Mesenchymal stem cell (in vitro differentiated cells and primary cell): ENCODE measurements around the gene OMG.
A peak's percentile ranks its signal among the peaks of the same experiment; 100 is the strongest.
"Not testable (repeated sequence)": the region's sequence is repeated elsewhere in the genome, so short reads cannot be mapped to it uniquely, and the experiment has no call there.

Experiments used
- DNase-seq: peaks from one replicate; pipeline ENCODE4 v3.0.0-alpha.2; 2013
- H2AFZ ChIP-seq: one replicate; pipeline ENCODE4 v1.6.1; 2013; ENCODE audit warnings: low read depth, mild to moderate bottlenecking, control low read depth, inconsistent platforms, low read length, moderate library complexity
- H2AK5ac ChIP-seq: 2 replicates; pipeline ENCODE4 v1.6.1; 2013; ENCODE audit warnings: low read length, moderate library complexity, mild to moderate bottlenecking, inconsistent platforms; ENCODE audit not compliant: severe bottlenecking
- H2BK120ac ChIP-seq: one replicate; pipeline ENCODE4 v1.6.1; 2013; ENCODE audit warnings: low read depth, mild to moderate bottlenecking, inconsistent platforms, low read length, moderate library complexity
- H2BK12ac ChIP-seq, 2 experiments: one replicate each; pipeline ENCODE4 v1.6.1; 2013; ENCODE audit warnings: inconsistent platforms in 2 of 2, low read length in 2 of 2, mild to moderate bottlenecking in 2 of 2, moderate library complexity in 2 of 2, control low read depth in 1 of 2
- H2BK15ac ChIP-seq: one replicate; pipeline ENCODE4 v1.6.1; 2013; ENCODE audit warnings: mild to moderate bottlenecking, low read depth, inconsistent platforms; ENCODE audit not compliant: poor library complexity, severe bottlenecking
- H2BK5ac ChIP-seq: 2 replicates; pipeline ENCODE4 v1.6.1; 2013; ENCODE audit warnings: low read depth, mild to moderate bottlenecking, low read length, control low read depth, inconsistent platforms; ENCODE audit not compliant: poor library complexity, severe bottlenecking
- H3K14ac ChIP-seq, 2 experiments: one replicate each; pipeline ENCODE4 v1.6.1; 2013; ENCODE audit warnings: inconsistent platforms in 2 of 2, low read length in 2 of 2, control low read depth in 1 of 2, mild to moderate bottlenecking in 1 of 2, moderate library complexity in 1 of 2
- H3K18ac ChIP-seq, 2 experiments: one replicate each; pipeline ENCODE4 v1.6.1; 2013; ENCODE audit warnings: inconsistent platforms in 2 of 2, low read length in 2 of 2, control low read depth in 1 of 2, low read depth in 1 of 2, mild to moderate bottlenecking in 1 of 2
- H3K23ac ChIP-seq, 2 experiments: one replicate each; pipeline ENCODE4 v1.6.1; 2013; ENCODE audit warnings: inconsistent platforms in 2 of 2, low read length in 2 of 2, mild to moderate bottlenecking in 2 of 2, moderate library complexity in 2 of 2, control low read depth in 1 of 2
- H3K27ac ChIP-seq: 2 replicates; pipeline ENCODE4 v1.5.1; 2013; ENCODE audit warnings: mild to moderate bottlenecking, moderate library complexity, low read length, control low read depth, inconsistent platforms; ENCODE audit not compliant: poor library complexity, severe bottlenecking
- H3K27me3 ChIP-seq, 2 experiments: 2 replicates each; pipeline versions ENCODE4 v1.6.1 to v1.7.0; 2013; ENCODE audit warnings: low read length in 2 of 2, mild to moderate bottlenecking in 2 of 2, moderate library complexity in 2 of 2, control low read depth in 1 of 2, inconsistent platforms in 1 of 2; ENCODE audit not compliant: control insufficient read depth in 1 of 2, insufficient read depth in 1 of 2
- H3K36me3 ChIP-seq, 2 experiments: 2 replicates each; pipeline versions ENCODE4 v1.6.1 to v1.7.0; 2013; ENCODE audit warnings: low read length in 2 of 2, control low read depth in 1 of 2, inconsistent platforms in 1 of 2, low read depth in 1 of 2, mild to moderate bottlenecking in 1 of 2; ENCODE audit not compliant: insufficient read depth in 2 of 2, control insufficient read depth in 1 of 2
- H3K4ac ChIP-seq, 2 experiments: one replicate each; pipeline ENCODE4 v1.6.1; 2013; ENCODE audit warnings: inconsistent platforms in 2 of 2, low read length in 2 of 2, mild to moderate bottlenecking in 2 of 2, moderate library complexity in 2 of 2, control low read depth in 1 of 2, low read depth in 1 of 2
- H3K4me1 ChIP-seq: 2 replicates; pipeline ENCODE4 v1.6.1; 2013; ENCODE audit warnings: low read depth, low read length, control low read depth; ENCODE audit not compliant: control insufficient read depth, insufficient read depth
- H3K4me2 ChIP-seq: 2 replicates; pipeline ENCODE4 v1.6.1; 2013; ENCODE audit warnings: low read length, mild to moderate bottlenecking, inconsistent platforms; ENCODE audit not compliant: poor library complexity, severe bottlenecking
- H3K4me3 ChIP-seq, 2 experiments: 2 replicates each; pipeline versions ENCODE4 v1.5.1 to v1.7.0; 2013; ENCODE audit warnings: low read length in 2 of 2, mild to moderate bottlenecking in 2 of 2, control low read depth in 1 of 2, low read depth in 1 of 2; ENCODE audit not compliant: insufficient read depth in 1 of 2
- H3K79me1 ChIP-seq: replicated peaks from 2 replicates; pipeline ENCODE4 v1.6.1; 2013; ENCODE audit warnings: mild to moderate bottlenecking, control low read depth, low read length, inconsistent platforms; ENCODE audit not compliant: poor library complexity, severe bottlenecking
- H3K9ac ChIP-seq: 2 replicates; pipeline ENCODE4 v1.7.0; 2013; ENCODE audit warnings: mild to moderate bottlenecking, low read length, moderate library complexity
- H3K9me3 ChIP-seq: 2 replicates; pipeline ENCODE4 v1.7.0; 2013; ENCODE audit warnings: mild to moderate bottlenecking, low read length; ENCODE audit not compliant: control insufficient read depth
- H4K8ac ChIP-seq: one replicate; pipeline ENCODE4 v1.6.1; 2013; ENCODE audit warnings: inconsistent platforms, mild to moderate bottlenecking, low read length, moderate library complexity
- H4K91ac ChIP-seq: one replicate; pipeline ENCODE4 v1.6.1; 2013; ENCODE audit warnings: mild to moderate bottlenecking, low read length, inconsistent platforms
- WGBS: methylation state at CpG from one replicate; pipeline ENCODE4 v1.1.7; 2013; ENCODE audit warnings: mixed read lengths; 5-methylcytosine and 5-hydroxymethylcytosine counted together

Gene OMG

DNA sequence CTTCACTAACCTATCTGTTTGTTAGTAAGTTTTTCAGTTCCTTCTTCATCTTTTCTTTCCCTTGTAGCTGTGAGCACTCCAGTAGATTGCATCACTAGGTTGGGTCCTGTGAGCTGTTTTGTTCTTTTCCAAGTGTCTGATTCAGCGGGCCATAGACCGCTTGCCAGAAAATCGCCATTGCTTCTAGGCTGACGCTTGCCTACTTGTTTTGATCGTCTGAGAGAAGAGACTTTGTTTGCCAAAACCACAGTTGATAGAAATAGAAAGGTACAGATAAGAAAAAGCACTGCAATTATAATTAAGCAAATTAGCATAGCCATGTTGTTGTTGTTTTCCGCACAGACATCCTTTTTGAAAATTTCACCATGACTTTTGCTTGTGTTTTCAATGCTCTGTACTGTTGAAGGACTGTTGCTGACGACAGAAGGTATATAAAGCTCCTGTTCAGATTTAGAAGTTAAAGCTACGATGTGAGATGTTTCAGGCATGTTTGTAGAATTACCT is 21.3 kb upstream of the OMG start:
- H3K9ac ChIP-seq = peak overlapping the region; percentile 84
- no peak overlapping the region for H4K8ac ChIP-seq
- H2BK120ac ChIP-seq = no peak overlapping the region
- peaks cover 4% of the 10 kb centered on the region for H3K4me1 ChIP-seq
- H2AFZ ChIP-seq = no peak overlapping the region
- peak; percentile 52 for DNase-seq
- H3K79me1 ChIP-seq = peaks cover 12% of the 10 kb centered on the region
- no peak overlapping the region for H2BK15ac ChIP-seq
- peaks cover 0 to 5% of the 10 kb centered on the region in 2 experiments for H3K36me3 ChIP-seq
- no peak overlapping the region for H2BK5ac ChIP-seq
- H3K18ac ChIP-seq = no peak overlapping the region
- H2BK12ac ChIP-seq = no peak overlapping the region
- no peak overlapping the region for H3K4ac ChIP-seq
- no peaks in the 10 kb centered on the region for H3K9me3 ChIP-seq
- H3K27ac ChIP-seq = no peak overlapping the region
- H3K23ac ChIP-seq = no peak overlapping the region
- H3K4me2 ChIP-seq = no peak overlapping the region
- WGBS = 97% methylated on average over 8 of the region's 8 CpGs
- H3K27me3 ChIP-seq = no peaks in the 10 kb centered on the region
- peak overlapping the region in 1 of 2 experiments; percentile 52 for H3K4me3 ChIP-seq
- no peak overlapping the region for H4K91ac ChIP-seq
- no peak overlapping the region for H3K14ac ChIP-seq
- H2AK5ac ChIP-seq = no peak overlapping the region

DNA sequence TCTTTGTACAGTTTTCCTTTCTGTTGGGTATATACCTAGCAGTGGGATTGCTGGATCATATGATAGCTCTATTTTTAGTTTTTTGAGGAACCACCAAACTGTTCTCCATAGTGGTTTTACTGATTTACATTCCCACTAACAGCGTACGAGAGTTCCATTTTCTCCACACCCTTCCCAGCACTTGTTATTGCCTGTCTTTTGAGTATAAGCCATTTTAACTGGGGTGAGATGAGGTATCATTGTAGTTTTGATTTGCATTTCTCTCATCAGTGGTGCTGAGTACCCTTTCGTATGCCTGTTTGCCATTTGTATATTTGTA is 17.7 kb upstream of the OMG start:
- H3K23ac ChIP-seq = no peak overlapping the region
- H3K14ac ChIP-seq = no peak overlapping the region
- H2BK120ac ChIP-seq = no peak overlapping the region
- no peak overlapping the region for H4K8ac ChIP-seq
- no peaks in the 10 kb centered on the region for H3K27me3 ChIP-seq
- no peak for DNase-seq
- no peak overlapping the region for H3K18ac ChIP-seq
- no CpG with 5 or more reads among the region's 3 CpGs for WGBS
- no peak overlapping the region for H3K27ac ChIP-seq
- no peak overlapping the region for H3K4me3 ChIP-seq
- H2AK5ac ChIP-seq = no peak overlapping the region
- H3K36me3 ChIP-seq = peaks cover 0 to 15% of the 10 kb centered on the region in 2 experiments
- H3K9ac ChIP-seq = no peak overlapping the region
- H3K4me1 ChIP-seq = peaks cover 3% of the 10 kb centered on the region
- H3K79me1 ChIP-seq = peaks cover 6% of the 10 kb centered on the region
- H2BK15ac ChIP-seq = no peak overlapping the region
- H3K4ac ChIP-seq = no peak overlapping the region
- H3K4me2 ChIP-seq = no peak overlapping the region
- no peak overlapping the region for H2AFZ ChIP-seq
- no peak overlapping the region for H4K91ac ChIP-seq
- no peak overlapping the region for H2BK5ac ChIP-seq
- no peak overlapping the region for H2BK12ac ChIP-seq
- no peaks in the 10 kb centered on the region for H3K9me3 ChIP-seq

DNA sequence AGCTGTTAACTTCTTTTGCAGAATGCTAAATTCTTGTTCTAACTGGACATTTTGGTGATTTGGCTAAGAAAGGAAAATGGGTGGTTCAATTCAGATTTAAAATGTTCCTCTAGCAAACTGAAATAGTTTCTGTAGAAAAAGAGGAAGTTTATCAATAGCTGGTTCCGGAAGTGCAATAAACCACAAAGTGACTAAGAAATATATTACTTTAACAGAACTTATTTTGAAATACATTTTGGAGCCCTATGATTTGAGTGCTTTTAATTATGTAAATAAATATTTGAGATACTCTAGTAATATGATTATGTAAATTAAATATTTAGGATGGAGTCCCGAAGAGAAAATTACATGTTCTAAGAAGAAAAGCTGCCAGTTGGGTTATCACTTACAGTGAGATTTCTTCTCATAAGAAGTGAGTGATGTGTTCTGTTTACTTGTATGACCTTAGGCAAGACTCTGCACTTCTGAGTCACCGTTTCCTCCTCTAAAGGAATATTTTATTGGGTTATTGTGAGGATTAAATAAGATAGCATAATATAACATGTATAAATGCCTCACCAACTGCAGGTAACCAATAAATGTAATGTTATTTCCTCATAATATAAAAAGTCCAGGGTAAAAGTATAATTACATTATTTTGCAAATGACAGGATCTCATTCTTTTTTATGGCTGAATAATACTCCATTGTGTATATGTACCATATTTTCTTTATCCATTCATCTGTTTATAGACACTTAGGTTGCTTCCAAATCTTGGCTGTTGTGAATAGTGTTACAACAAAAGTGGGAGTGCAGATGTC is 17.1 kb upstream of the OMG start, which contains the start of gene EVI2B:
Gene EVI2B (minus strand): TSS at position 73 of the 800 bp plus-strand sequence. CDS start 8,445 bp downstream, outside the sequence.
- WGBS = 45% methylated on average over 1 of the region's 3 CpGs
- no peak within 1 kb of the TSS for H3K4ac ChIP-seq
- H4K8ac ChIP-seq = no peak within 1 kb of the TSS
- H3K4me3 ChIP-seq = peak within 1 kb of the TSS in 1 of 2 experiments; percentile 35
- H2BK5ac ChIP-seq = no peak within 1 kb of the TSS
- no peak within 1 kb of the TSS for H3K18ac ChIP-seq
- peak within 1 kb of the TSS; percentile 69 for H3K9ac ChIP-seq
- no peak within 1 kb of the TSS for H2BK12ac ChIP-seq
- H2AFZ ChIP-seq = no peak within 1 kb of the TSS
- no peak within 1 kb of the TSS for H2AK5ac ChIP-seq
- H3K9me3 ChIP-seq = no peaks in the 10 kb centered on the region
- peak; percentile 80 for DNase-seq
- no peak within 1 kb of the TSS for H3K23ac ChIP-seq
- no peak within 1 kb of the TSS for H3K27ac ChIP-seq
- H3K4me1 ChIP-seq = peaks cover 3% of the 10 kb centered on the region
- peaks cover 6% of the 10 kb centered on the region for H3K79me1 ChIP-seq
- H2BK15ac ChIP-seq = no peak within 1 kb of the TSS
- peaks cover 0 to 17% of the 10 kb centered on the region in 2 experiments for H3K36me3 ChIP-seq
- no peak within 1 kb of the TSS for H3K4me2 ChIP-seq
- H2BK120ac ChIP-seq = no peak within 1 kb of the TSS
- no peak within 1 kb of the TSS for H3K14ac ChIP-seq
- H4K91ac ChIP-seq = no peak within 1 kb of the TSS
- H3K27me3 ChIP-seq = no peaks in the 10 kb centered on the region

DNA sequence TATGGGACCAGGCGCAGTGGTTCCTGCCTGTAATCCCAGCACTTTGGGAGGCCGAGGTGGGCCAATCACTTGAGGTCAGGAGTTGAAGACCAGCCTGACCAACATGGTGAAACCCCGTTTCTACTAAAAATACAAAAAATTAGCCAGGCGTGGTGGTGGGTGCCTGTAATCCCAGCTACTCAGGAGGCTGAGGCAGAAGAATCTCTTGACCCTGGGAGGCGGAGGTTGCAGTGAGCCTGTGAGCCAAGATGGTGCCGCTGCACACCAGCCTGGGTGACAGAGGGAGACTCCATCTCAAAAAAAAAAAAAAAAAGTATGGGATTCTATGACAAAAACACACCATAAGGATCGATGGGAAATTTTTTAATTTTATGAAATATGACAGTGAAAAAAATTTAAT is 15.2 kb upstream of the OMG start:
- not testable (repeated sequence) for H2BK5ac ChIP-seq, H3K18ac ChIP-seq, H4K91ac ChIP-seq, H3K4ac ChIP-seq, H2AK5ac ChIP-seq, H3K27me3 ChIP-seq, DNase-seq, H4K8ac ChIP-seq, H3K4me3 ChIP-seq, H3K4me1 ChIP-seq, H3K4me2 ChIP-seq, H3K23ac ChIP-seq, H2BK120ac ChIP-seq, H3K27ac ChIP-seq, H2AFZ ChIP-seq, H3K14ac ChIP-seq, H2BK12ac ChIP-seq, H3K9ac ChIP-seq, H3K9me3 ChIP-seq, H2BK15ac ChIP-seq, H3K79me1 ChIP-seq
- H3K36me3 ChIP-seq = peaks cover 0 to 19% of the 10 kb centered on the region in 2 experiments
- WGBS = 97% methylated on average over 5 of the region's 7 CpGs
